IPS-11a (cell line): ENCODE measurements around the gene NPLOC4.

ENCODE experiments used
- H3K4me3 ChIP-seq: one replicate; pipeline ENCODE4 v1.5.1; 2013; ENCODE audit warnings: low read depth, low read length, control low read depth

Gene NPLOC4

GRCh38 chr17:81549826-81550225 is 87.1 kb downstream of the NPLOC4 start:
- H3K4me3 ChIP-seq, result no peak overlapping the region

- H3K4me3 ChIP-seq, result no peak overlapping the region
Measured at GRCh38 chr17:81549031-81549557, 87.8 kb downstream of the NPLOC4 start.

- no peak overlapping the region for H3K4me3 ChIP-seq
Measured at GRCh38 chr17:81547614-81547982, 89.3 kb downstream of the NPLOC4 start.

GRCh38 chr17:81546906-81547613 is 89.9 kb downstream of the NPLOC4 start:
- H3K4me3 ChIP-seq, result no peak overlapping the region

- H3K4me3 ChIP-seq, result no peak overlapping the region
Measured at GRCh38 chr17:81545160-81545949, 91.6 kb downstream of the NPLOC4 start.

- no peak overlapping the region for H3K4me3 ChIP-seq
Measured at GRCh38 chr17:81544281-81544974, 92.5 kb downstream of the NPLOC4 start.

- H3K4me3 ChIP-seq, result no peak overlapping the region
Measured at GRCh38 chr17:81543756-81544155, 93.2 kb downstream of the NPLOC4 start.

GRCh38 chr17:81543339-81543675 is 93.6 kb downstream of the NPLOC4 start:
- no peak overlapping the region for H3K4me3 ChIP-seq

- no peak overlapping the region for H3K4me3 ChIP-seq
Measured at GRCh38 chr17:81542431-81543338, 94.2 kb downstream of the NPLOC4 start.

- no peak overlapping the region for H3K4me3 ChIP-seq
Measured at GRCh38 chr17:81541123-81541522, 95.8 kb downstream of the NPLOC4 start.

GRCh38 chr17:81540676-81541027 is 96.3 kb downstream of the NPLOC4 start:
- H3K4me3 ChIP-seq, result no peak overlapping the region

- H3K4me3 ChIP-seq, result no peak overlapping the region
Measured at GRCh38 chr17:81539961-81540675, 96.8 kb downstream of the NPLOC4 start.

GRCh38 chr17:81539571-81539900 is 97.4 kb downstream of the NPLOC4 start:
- H3K4me3 ChIP-seq, result no peak overlapping the region

GRCh38 chr17:81538651-81539570 is 98.0 kb downstream of the NPLOC4 start:
- no peak overlapping the region for H3K4me3 ChIP-seq

GRCh38 chr17:81537856-81538555 is 98.9 kb downstream of the NPLOC4 start:
- H3K4me3 ChIP-seq, result no peak overlapping the region

- no peak overlapping the region for H3K4me3 ChIP-seq
Measured at GRCh38 chr17:81537343-81537855, 99.5 kb downstream of the NPLOC4 start.

GRCh38 chr17:81536299-81537290 is 100.3 kb downstream of the NPLOC4 start:
- no peak overlapping the region for H3K4me3 ChIP-seq
